NCI-H2196 treated with DMSO at 0.1 percent for 48 hours (cell line): ENCODE data around the gene SLC6A13.

Experiments used
- DNase-seq: peaks from one replicate; lab custom pipeline; 2025; ENCODE audit not compliant: unreplicated experiment; lab: John Stamatoyannopoulos, UW

SLC6A13 gene

DNA sequence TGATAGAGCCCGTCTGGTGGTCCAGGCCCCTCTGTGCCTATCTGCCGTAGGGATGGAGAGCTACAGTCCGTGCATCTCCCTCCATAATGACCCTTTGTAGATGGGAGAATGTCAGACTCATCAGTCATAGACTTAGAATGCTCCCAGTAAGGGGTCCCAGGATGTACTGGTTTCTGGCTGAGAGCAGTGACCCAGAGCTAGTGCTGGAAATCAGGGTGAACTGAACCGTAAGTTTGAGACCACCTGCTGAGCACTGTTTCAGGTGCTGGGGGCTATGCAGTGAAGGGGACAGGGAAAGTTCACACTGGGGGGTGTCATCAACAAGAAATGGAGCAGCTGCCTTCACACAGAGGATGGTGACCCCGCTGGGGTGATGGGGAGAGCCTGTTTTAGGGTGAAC lies 82.8 kb downstream of the SLC6A13 start:
- DNase-seq: no peak

- no peak for DNase-seq
These were observed 83.3 kb downstream of the SLC6A13 start for GRCh38 chr12:179131-179884.

- DNase-seq: no peak
These were observed 83.9 kb downstream of the SLC6A13 start for GRCh38 chr12:178829-179109.

GRCh38 chr12:177980-178828 lies 84.4 kb downstream of the SLC6A13 start:
- no peak for DNase-seq

- no peak for DNase-seq
These were observed 85.2 kb downstream of the SLC6A13 start for GRCh38 chr12:177336-177979.

GRCh38 chr12:176321-177181 lies 86.1 kb downstream of the SLC6A13 start:
- DNase-seq: no peak

DNA sequence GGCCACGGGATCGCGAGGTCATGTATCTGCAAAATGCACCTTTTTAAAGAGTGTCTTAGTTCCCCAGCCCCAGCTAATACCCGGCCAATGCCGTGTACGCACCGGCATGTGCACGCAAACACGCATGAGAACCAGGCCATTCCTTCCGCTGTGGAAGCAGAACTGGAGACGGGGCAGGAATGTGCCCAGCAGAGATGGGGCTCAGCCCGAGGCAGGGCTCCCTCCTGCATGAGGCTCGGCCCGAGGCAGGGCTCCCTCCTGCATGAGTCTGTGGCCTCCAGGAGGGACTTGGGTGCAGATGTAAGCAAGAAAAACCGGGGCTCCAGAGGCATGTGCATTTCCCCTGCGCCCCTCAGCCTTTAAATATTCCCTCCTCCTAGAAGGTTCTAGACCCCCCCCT lies 86.9 kb downstream of the SLC6A13 start:
- DNase-seq: no peak

- DNase-seq: no peak
These were observed 87.4 kb downstream of the SLC6A13 start for GRCh38 chr12:175250-175649.

DNA sequence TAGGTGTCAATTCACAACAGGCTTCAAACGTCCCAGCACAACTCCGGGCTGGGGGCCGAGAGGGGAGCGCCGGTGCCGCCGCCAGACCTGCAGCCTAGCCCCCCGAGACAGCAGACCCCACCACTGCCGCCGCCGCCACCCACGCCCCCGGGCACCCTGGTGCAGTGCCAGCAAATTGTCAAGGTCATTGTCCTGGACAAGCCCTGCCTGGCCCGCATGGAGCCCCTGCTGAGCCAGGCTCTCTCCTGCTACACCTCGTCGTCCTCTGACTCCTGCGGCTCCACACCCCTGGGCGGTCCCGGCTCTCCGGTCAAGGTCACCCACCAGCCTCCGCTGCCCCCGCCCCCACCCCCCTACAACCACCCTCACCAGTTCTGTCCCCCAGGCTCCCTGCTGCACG lies 88.0 kb downstream of the SLC6A13 start:
- no peak for DNase-seq

- DNase-seq: no peak
These were observed 88.5 kb downstream of the SLC6A13 start for GRCh38 chr12:174124-174523.

GRCh38 chr12:172732-173161 lies 89.9 kb downstream of the SLC6A13 start:
- DNase-seq: no peak

GRCh38 chr12:171743-172676 lies 90.6 kb downstream of the SLC6A13 start:
- no peak for DNase-seq

DNA sequence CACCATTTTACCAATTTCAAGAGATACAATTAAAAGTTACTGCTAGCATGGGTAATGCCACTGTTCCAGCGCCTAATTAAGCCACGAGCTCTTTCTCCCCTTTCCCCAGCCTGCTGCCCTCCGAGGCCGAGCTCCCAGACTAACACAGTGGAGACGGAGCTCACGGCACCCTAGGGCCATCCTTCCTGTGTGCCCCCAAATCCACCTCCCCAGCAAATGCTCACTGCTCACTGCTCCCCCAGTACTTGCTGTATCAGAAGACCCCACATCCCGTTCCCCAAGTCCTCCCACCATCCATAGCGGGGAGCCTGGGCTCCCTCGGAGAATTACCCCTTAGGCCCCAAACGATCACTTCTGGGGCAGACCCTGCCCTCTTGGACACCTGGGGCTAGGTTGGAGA lies 91.4 kb downstream of the SLC6A13 start:
- no peak for DNase-seq
